ENCODE data around the gene FAHD2A. TPM values are rescaled to one million over a fixed set of nuclear protein-coding genes. Genes with fewer than 3 reads are reported as not detected.
A peak's percentile ranks its signal among the peaks of the same experiment; 100 is the strongest.
"Not testable (repeated sequence)": the region's sequence is repeated elsewhere in the genome, so short reads cannot be mapped to it uniquely, and the experiment has no call there.

Gene FAHD2A
- total RNA-seq, 2 experiments from 2014 or later, result 34.8 to 38.2 TPM

GRCh38 chr2:95390881-95391321 lies 11.6 kb upstream of the FAHD2A start:
- no peaks in the 10 kb centered on the region for H3K27me3 Mint-ChIP-seq
- POLR2A ChIA-PET, result no interaction called here
- H3K27ac Mint-ChIP-seq, result no peak overlapping the region
- ATAC-seq (ENCODE audit: low read depth), result no peak
- no peak overlapping the region for H3K4me3 Mint-ChIP-seq
- no peaks in the 10 kb centered on the region for H3K4me1 Mint-ChIP-seq
- no peaks in the 10 kb centered on the region for H3K36me3 Mint-ChIP-seq
- H3K9me3 Mint-ChIP-seq, result no peaks in the 10 kb centered on the region
- DNase-seq, result no peak

DNA sequence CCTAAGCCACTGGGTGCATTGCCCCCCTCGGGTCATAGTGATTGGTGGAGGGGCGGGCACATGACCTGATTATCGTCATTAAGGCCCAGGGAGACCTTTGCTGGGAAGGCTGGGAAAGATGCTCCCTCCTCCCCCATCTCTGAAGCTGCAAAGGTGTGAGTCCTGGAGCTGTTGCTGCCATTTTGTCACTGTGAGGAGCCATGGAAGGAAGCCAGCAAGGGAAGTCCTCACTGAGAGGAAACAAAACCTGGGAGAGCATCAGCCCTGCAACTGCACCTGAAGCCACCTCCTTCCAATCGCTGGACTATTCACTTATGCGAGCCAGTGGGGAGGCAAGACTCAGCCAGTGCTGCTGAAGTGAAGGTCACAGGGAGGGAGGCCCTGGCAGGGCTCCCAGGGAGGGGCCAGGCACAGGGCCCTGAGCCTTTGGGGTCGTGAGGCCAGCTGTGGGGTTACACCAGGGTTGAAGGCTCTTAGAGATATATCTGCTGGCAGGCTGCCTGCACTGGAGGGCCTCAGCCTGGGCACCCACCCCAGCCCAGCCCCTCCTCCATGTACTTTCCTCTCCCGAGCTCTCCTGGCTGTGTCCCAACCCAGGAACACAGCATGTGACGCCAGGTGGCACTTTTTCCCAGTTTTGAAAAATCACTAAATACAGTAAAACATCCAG lies 10.7 kb upstream of the FAHD2A start:
- ATAC-seq (ENCODE audit: low read depth), result no peak
- Mint-ChIP-seq H3K36me3 (no peaks in the 10 kb centered on the region), H3K27me3 (no peaks in the 10 kb centered on the region), H3K4me3 (no peak overlapping the region), H3K9me3 (no peaks in the 10 kb centered on the region), H3K4me1 (no peaks in the 10 kb centered on the region), H3K27ac (no peak overlapping the region)
- POLR2A ChIA-PET, result no interaction called here
- DNase-seq, result no peak

DNA sequence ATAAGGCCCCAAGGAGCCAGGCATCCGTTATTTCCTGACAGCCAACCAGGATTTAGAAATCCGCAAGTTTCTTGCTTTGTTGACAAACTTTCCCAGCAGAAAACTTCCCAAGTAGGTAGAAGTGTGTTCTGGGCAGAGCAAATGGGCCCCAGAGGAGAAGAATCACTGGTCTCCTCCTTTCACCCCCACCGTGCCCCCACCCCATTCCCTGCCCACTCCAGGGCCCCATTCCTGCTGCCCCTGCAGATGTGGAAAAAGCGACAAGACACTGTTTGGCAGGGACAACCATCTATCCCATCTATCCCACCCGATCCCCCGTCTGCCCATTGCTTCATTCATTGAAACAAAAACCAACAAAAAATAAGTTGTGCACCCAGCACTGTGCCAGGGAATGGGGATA lies 10.2 kb upstream of the FAHD2A start:
- no peaks in the 10 kb centered on the region for H3K9me3 Mint-ChIP-seq
- ATAC-seq (ENCODE audit: low read depth) (no peak), DNase-seq (no peak)
- no peaks in the 10 kb centered on the region for H3K4me1 Mint-ChIP-seq
- H3K27ac Mint-ChIP-seq, result no peak overlapping the region
- H3K4me3 Mint-ChIP-seq, result no peak overlapping the region
- no peaks in the 10 kb centered on the region for H3K27me3 Mint-ChIP-seq
- no peaks in the 10 kb centered on the region for H3K36me3 Mint-ChIP-seq
- POLR2A ChIA-PET, result no interaction called here

DNA sequence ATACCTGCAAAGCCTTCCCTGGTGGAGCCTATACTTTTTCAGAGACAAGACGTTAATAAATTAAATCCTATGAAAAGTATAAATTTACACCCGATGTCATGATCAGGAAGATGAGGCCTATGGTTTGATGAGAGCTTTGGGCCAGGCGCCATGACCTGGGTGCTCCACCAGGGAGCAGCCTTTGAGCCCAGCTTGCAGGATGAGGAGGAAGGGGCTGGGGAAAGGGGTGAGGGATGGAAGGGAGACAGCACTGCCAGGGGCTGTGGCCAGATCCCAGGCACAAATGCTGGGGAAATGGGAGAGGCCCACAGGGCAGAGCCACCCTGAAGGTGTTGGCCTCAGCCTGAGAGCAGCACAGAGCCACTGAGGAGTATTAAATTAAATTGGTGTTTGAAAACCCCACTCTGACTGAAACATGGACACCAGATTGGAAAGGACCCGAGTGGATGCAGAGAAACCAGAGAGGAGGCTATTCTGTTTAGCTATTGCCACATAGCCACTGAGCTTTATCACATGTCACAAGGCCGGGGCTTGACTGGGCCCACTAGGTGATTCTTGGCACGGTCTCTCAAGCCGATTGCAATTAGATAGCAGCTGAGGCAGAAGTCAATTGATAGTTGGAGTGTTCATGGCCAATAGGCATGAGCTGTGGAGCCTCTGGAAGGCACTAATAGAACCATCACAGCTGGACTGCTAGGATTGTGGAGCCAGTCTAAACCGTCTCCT lies 9.6 kb upstream of the FAHD2A start:
- Mint-ChIP-seq H3K4me3 (no peak overlapping the region), H3K4me1 (no peaks in the 10 kb centered on the region), H3K9me3 (no peaks in the 10 kb centered on the region), H3K27ac (no peak overlapping the region), H3K27me3 (no peaks in the 10 kb centered on the region), H3K36me3 (no peaks in the 10 kb centered on the region)
- DNase-seq (no peak), ATAC-seq (ENCODE audit: low read depth) (no peak)
- POLR2A ChIA-PET, result no interaction called here

DNA sequence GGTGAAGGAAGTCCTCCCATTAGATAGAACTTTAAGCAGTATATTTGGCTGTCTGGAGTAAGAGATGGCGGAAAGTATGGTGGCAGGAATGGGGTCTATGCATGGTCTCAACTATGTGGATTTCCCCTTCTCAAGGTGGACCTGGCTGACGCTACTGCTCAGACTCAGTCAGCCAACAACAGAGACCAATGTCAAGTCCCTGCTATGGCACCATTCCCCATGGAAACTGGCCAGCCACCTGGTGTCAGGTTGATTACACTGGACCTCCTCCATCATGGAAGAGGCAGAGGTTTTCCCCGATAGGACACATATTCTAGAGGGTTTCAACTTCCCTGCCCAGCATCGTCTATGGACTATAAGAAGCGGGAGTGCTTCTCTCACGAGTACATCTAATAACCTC lies 8.6 kb upstream of the FAHD2A start:
- no peaks in the 10 kb centered on the region for H3K9me3 Mint-ChIP-seq
- no peak overlapping the region for H3K27ac Mint-ChIP-seq
- H3K4me3 Mint-ChIP-seq, result no peak overlapping the region
- DNase-seq, result no peak
- H3K27me3 Mint-ChIP-seq, result no peaks in the 10 kb centered on the region
- POLR2A ChIA-PET, result no interaction called here
- H3K4me1 Mint-ChIP-seq, result no peaks in the 10 kb centered on the region
- ATAC-seq (ENCODE audit: low read depth), result no peak
- H3K36me3 Mint-ChIP-seq, result no peaks in the 10 kb centered on the region

- peaks cover 2% of the 10 kb centered on the region for H3K36me3 Mint-ChIP-seq
- peaks cover 15% of the 10 kb centered on the region for H3K4me1 Mint-ChIP-seq
- POLR2A ChIA-PET, result no interaction called here
- no peak overlapping the region for H3K27ac Mint-ChIP-seq
- no peaks in the 10 kb centered on the region for H3K9me3 Mint-ChIP-seq
- no peak overlapping the region for H3K4me3 Mint-ChIP-seq
- ATAC-seq (ENCODE audit: low read depth) (no peak), DNase-seq (no peak)
- no peaks in the 10 kb centered on the region for H3K27me3 Mint-ChIP-seq
Observed at GRCh38 chr2:95399061-95399460, 3.4 kb upstream of the FAHD2A start.

DNA sequence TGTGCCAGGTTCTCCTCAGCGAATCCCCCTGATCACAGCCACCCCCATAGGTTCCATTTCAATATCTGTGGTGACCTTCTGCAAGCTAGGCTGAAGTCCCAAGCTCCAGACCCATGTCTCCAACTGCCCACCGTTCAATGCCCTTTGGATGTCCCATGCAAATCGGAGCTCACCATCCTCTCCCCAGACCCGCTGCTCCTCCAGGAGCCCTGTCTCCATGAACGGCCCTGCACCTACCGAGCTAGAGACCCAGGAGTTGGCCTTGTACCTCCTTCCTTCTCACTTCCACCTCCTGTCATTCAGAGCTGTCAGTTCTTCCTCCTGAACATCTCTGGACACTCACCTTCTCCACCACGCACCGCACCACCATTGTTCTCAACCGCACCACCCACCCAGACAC lies 1.0 kb upstream of the FAHD2A start:
- H3K4me1 Mint-ChIP-seq, result peaks cover 15% of the 10 kb centered on the region
- no peaks in the 10 kb centered on the region for H3K27me3 Mint-ChIP-seq
- POLR2A ChIA-PET, result no interaction called here
- no peaks in the 10 kb centered on the region for H3K9me3 Mint-ChIP-seq
- peaks cover 2% of the 10 kb centered on the region for H3K36me3 Mint-ChIP-seq
- ATAC-seq (ENCODE audit: low read depth), result no peak
- no peak for DNase-seq
- H3K4me3 Mint-ChIP-seq, result peak overlapping the region; percentile 94
- peak overlapping the region; percentile 96 for H3K27ac Mint-ChIP-seq

DNA sequence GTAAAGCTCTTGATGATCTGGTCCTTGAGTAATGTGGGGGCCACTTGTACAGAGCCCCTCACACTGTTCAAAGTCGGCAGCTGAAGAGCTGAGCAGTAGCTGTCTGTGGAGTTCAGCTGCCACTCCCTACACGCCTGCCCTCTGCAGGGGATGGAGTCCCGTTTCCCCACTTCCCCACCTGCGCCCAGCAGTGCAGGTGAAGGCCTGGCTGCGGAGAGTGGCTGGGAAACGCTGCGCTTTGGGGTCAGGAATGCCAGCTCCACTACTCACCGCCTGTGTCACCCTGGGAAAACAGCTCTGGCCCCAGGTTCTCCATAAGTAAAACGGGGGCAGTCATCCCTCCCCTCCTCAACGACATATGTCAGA lies 521 bp upstream of the FAHD2A start:
- H3K36me3 Mint-ChIP-seq, H3K27me3 Mint-ChIP-seq, DNase-seq, H3K9me3 Mint-ChIP-seq: not testable (repeated sequence)
- POLR2A ChIA-PET, result interaction anchor here (1.0 kb wide), 1 partner anchor 13 kb away, joined by 4 read pairs; no protein-coding TSS in a partner anchor
- peak overlapping the region; percentile 94 for H3K4me3 Mint-ChIP-seq
- H3K27ac Mint-ChIP-seq, result peak overlapping the region; percentile 96
- peaks cover 15% of the 10 kb centered on the region for H3K4me1 Mint-ChIP-seq
- peak; percentile 21 for ATAC-seq (ENCODE audit: low read depth)

- not testable (repeated sequence) for H3K36me3 Mint-ChIP-seq, H3K9me3 Mint-ChIP-seq, H3K27me3 Mint-ChIP-seq
- Mint-ChIP-seq H3K4me1 (peaks cover 15% of the 10 kb centered on the region), H3K27ac (peak overlapping the region; percentile 96), H3K4me3 (peak overlapping the region; percentile 94)
- DNase-seq, result peak; percentile 44
- ATAC-seq (ENCODE audit: low read depth), result peak; percentile 34
- POLR2A ChIA-PET, result interaction anchor here (0.7 to 1.4 kb wide), 3 partner anchors 14 to 347 kb away, joined by 3 to 4 read pairs (median 3); no protein-coding TSS in a partner anchor
Observed at GRCh38 chr2:95403204-95403721, 755 bp downstream of the FAHD2A start.

DNA sequence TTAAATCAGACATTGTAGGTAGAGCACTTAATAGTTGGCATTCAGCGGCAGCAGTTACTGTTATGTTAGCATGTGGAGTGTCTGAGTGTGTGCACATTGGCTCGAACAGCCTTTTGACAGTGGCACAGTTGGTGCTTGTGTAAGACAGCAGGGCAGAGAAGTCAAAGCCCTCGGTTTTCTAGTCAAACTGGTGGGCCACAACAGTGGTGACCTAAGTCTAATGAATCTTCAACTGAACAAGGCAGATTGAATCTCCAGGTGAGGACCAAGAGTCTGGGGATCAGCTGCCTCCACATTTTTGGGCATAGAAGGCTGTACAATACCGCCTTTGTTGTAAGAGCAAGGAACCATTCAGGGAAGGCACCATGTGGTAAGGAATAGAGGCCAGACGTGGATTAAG lies 1.3 kb downstream of the FAHD2A start:
- DNase-seq; ATAC-seq (ENCODE audit: low read depth); H3K36me3 Mint-ChIP-seq; H3K27ac Mint-ChIP-seq; H3K27me3 Mint-ChIP-seq; H3K9me3 Mint-ChIP-seq: not testable (repeated sequence)
- peaks cover 15% of the 10 kb centered on the region for H3K4me1 Mint-ChIP-seq
- H3K4me3 Mint-ChIP-seq, result peak overlapping the region; percentile 94
- POLR2A ChIA-PET, result interaction anchor here (1.4 kb wide), 1 partner anchor 239 kb away, joined by 3 read pairs; no protein-coding TSS in a partner anchor

DNA sequence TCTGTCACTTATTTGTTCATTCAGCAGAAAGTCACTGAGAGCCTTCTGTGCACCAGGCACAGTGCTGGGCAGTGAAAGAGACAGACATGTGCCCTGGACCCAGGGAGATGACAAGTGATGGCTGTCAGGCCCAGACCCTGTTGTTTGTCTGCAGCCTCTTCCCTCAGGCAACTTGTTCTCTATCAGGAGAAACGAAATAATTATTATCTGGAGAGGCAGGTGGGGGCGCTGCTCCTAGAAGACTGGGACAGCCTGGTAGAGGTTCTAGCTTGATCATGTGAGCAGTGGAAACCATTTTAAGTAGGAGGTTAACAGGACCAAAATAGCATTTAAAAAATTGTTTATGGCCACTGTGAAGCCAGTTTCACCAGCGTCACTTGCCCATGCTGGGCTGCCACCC lies 2.2 kb downstream of the FAHD2A start:
- H3K36me3 Mint-ChIP-seq; DNase-seq; ATAC-seq (ENCODE audit: low read depth); H3K4me3 Mint-ChIP-seq; H3K9me3 Mint-ChIP-seq; H3K27me3 Mint-ChIP-seq; H3K27ac Mint-ChIP-seq: not testable (repeated sequence)
- POLR2A ChIA-PET, result interaction anchor here (1.4 kb wide), 1 partner anchor 240 kb away, joined by 3 read pairs; no protein-coding TSS in a partner anchor
- H3K4me1 Mint-ChIP-seq, result peaks cover 15% of the 10 kb centered on the region

DNA sequence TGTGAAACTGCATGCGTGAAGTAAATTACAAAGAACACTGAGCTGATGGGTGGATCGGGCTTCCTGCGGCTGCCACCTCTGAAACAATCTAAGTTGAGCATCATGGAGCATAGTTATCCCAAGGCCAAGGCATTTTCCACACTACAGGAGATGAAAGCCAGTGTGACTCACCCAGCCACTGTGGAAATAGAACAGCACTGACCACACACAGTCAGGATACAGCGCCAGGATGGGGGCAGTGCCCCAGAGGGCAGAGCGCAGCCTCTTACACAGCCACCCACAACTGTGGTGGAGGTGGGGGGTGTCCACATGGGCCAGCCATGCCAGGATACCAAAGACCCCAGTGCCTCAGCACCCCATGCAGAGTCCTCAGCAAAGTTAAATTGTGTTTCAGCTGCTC lies 8.7 kb downstream of the FAHD2A start:
- POLR2A ChIA-PET; ATAC-seq (ENCODE audit: low read depth); H3K4me3 Mint-ChIP-seq; DNase-seq; H3K4me1 Mint-ChIP-seq; H3K27ac Mint-ChIP-seq; H3K27me3 Mint-ChIP-seq; H3K36me3 Mint-ChIP-seq; H3K9me3 Mint-ChIP-seq: not testable (repeated sequence)

GRCh38 chr2:95414015-95414594 lies 11.6 kb downstream of the FAHD2A start:
- H3K9me3 Mint-ChIP-seq, H3K4me3 Mint-ChIP-seq, H3K27me3 Mint-ChIP-seq, POLR2A ChIA-PET, H3K4me1 Mint-ChIP-seq, H3K36me3 Mint-ChIP-seq: not testable (repeated sequence)
- DNase-seq (peak; percentile 79), ATAC-seq (ENCODE audit: low read depth) (peak; percentile 83)
- peak overlapping the region; percentile 72 for H3K27ac Mint-ChIP-seq

- H3K9me3 Mint-ChIP-seq; H3K27ac Mint-ChIP-seq; H3K4me3 Mint-ChIP-seq; H3K36me3 Mint-ChIP-seq; POLR2A ChIA-PET; H3K27me3 Mint-ChIP-seq; H3K4me1 Mint-ChIP-seq; DNase-seq; ATAC-seq (ENCODE audit: low read depth): not testable (repeated sequence)
Observed at GRCh38 chr2:95415138-95415537, 12.6 kb downstream of the FAHD2A start.
